GM19351 (cell line): ENCODE measurements around the gene SP5.
"Not testable (repeated sequence)": the region's sequence is repeated elsewhere in the genome, so short reads cannot be mapped to it uniquely, and the experiment has no call there.

Source experiments
- ATAC-seq: cut with Tn5 transposase; IDR thresholded peaks from one replicate; pipeline ENCODE4 v1.9.1; 2021; ENCODE audit warnings: mild to moderate bottlenecking, moderate library complexity; ENCODE audit not compliant: unreplicated experiment

SP5 gene

GRCh38 chr2:170710609-170710979, 4.5 kb upstream of the SP5 start:
- ATAC-seq, result no peak

- no peak for ATAC-seq
Measured at GRCh38 chr2:170711196-170711773, 3.9 kb upstream of the SP5 start.

GRCh38 chr2:170711774-170712652, 3.1 kb upstream of the SP5 start:
- ATAC-seq, result no peak

GRCh38 chr2:170712653-170713542, 2.2 kb upstream of the SP5 start:
- ATAC-seq, result no peak

- no peak for ATAC-seq
Measured at GRCh38 chr2:170713543-170714380, 1.4 kb upstream of the SP5 start.

- no peak for ATAC-seq
Measured at GRCh38 chr2:170714381-170715061, 616 bp upstream of the SP5 start.

GRCh38 chr2:170715932-170716777, 1.0 kb downstream of the SP5 start:
- ATAC-seq, result no peak

- no peak for ATAC-seq
Measured at GRCh38 chr2:170716851-170717598, 1.9 kb downstream of the SP5 start.

- no peak for ATAC-seq
Measured at GRCh38 chr2:170717599-170717963, 2.4 kb downstream of the SP5 start.

- ATAC-seq, result no peak
Measured at GRCh38 chr2:170717991-170718589, 3.0 kb downstream of the SP5 start.

- ATAC-seq, result no peak
Measured at GRCh38 chr2:170719810-170720209, 4.7 kb downstream of the SP5 start.

GRCh38 chr2:170721678-170722077, 6.5 kb downstream of the SP5 start:
- ATAC-seq, result no peak

GRCh38 chr2:170722301-170722700, 7.2 kb downstream of the SP5 start:
- no peak for ATAC-seq

GRCh38 chr2:170723446-170723958, 8.4 kb downstream of the SP5 start:
- no peak for ATAC-seq

- no peak for ATAC-seq
Measured at GRCh38 chr2:170733798-170734600, 18.9 kb downstream of the SP5 start.

- not testable (repeated sequence) for ATAC-seq
Measured at GRCh38 chr2:170734601-170735000, 19.5 kb downstream of the SP5 start.

GRCh38 chr2:170736628-170737027, 21.5 kb downstream of the SP5 start:
- no peak for ATAC-seq
